ENCODE measurements around the gene NPLOC4. TPM values are rescaled to one million over a fixed set of nuclear protein-coding genes. Genes with fewer than 3 reads are reported as not detected.

The NPLOC4 gene
- total and polyA plus RNA-seq, 9 of the 15 experiments (the other 6 are each of a cell fraction or from before 2014, with no cell fraction given), result 1.5 to 116 (median 64.5) TPM

DNA sequence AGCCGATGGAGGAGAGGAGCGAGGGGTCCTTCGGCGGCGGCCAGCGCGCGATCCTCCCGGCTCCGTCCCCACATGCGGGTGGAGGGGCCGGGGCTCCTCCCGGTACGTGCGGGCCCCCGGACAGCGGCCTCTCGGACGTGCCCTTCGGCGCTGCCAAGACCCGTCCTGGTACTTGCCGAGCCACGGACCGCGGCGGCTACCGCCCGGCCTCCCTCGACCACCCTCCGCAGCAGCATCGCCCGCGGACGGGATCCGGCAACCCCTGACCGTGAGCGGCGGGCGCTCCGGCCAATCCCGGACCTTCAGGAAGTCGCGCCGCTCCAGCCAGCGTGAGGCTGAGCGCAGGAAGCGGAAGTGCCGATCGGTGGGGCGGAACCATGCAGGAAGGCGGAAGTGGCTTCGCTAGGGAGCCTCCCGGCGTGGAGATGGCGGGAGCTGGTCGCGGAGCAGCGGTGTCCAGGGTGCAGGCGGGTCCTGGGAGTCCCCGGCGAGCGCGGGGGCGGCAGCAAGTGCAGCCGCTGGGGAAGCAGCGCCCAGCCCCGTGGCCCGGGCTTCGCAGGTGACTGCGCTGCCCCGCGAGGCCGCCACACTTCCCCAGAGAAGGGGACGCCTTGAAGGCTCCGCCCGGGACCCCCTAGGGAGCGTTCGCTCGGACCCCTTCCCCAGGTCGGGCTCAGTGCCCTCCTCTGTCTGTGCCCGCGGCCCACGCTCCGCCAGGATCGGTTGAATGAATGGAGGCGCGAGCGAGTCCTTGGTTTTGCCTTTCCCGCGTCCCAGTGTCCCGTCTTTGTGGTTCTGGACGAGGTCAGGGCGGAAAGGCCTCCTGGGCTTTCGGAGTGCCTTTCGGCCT lies 29.7 kb upstream of the NPLOC4 start, which contains the start of the genes CCDC137 and OXLD1 (continued):
- TF ChIP-seq THRAP3 (IDR thresholded peaks at IDR 0.05; ENCODE audit: borderline replicate concordance), result no peak
- TF ChIP-seq, protein P1, sequence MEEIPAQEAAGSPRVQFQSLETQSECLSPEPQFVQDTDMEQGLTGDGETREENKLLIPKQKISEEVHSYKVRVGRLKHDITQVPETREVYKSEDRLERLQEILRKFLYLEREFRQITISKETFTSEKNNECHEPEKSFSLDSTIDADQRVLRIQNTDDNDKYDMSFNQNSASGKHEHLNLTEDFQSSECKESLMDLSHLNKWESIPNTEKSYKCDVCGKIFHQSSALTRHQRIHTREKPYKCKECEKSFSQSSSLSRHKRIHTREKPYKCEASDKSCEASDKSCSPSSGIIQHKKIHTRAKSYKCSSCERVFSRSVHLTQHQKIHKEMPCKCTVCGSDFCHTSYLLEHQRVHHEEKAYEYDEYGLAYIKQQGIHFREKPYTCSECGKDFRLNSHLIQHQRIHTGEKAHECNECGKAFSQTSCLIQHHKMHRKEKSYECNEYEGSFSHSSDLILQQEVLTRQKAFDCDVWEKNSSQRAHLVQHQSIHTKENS (CRISPR knock-in tag; IDR thresholded peaks at IDR 0.05), result no peak
- peak; percentile 55; the same call in 1 of the 2 replicates for TF ChIP-seq ETV1 (tag; conservative IDR thresholded peaks at IDR 0.05; ENCODE audit: low read depth)
- no peak for TF ChIP-seq HNRNPH1 (optimal IDR thresholded peaks at IDR 0.05; ENCODE audit: low read depth, low read length)
- TF ChIP-seq YBX1 (IDR thresholded peaks at IDR 0.05), result no peak
- no peak for TF ChIP-seq EWSR1 (IDR thresholded peaks at IDR 0.05; ENCODE audit: borderline replicate concordance, low read depth, partially characterized antibody)
- TF ChIP-seq ESRRB (CRISPR knock-in tag; IDR thresholded peaks at IDR 0.05; ENCODE audit: borderline replicate concordance), result no peak
- 0 out of 2 replicates have a peak, but pooled peaks have one; percentile 9 for TF ChIP-seq NFRKB (IDR thresholded peaks at IDR 0.05; ENCODE audit: low read depth)
- TF ChIP-seq, protein P2, sequence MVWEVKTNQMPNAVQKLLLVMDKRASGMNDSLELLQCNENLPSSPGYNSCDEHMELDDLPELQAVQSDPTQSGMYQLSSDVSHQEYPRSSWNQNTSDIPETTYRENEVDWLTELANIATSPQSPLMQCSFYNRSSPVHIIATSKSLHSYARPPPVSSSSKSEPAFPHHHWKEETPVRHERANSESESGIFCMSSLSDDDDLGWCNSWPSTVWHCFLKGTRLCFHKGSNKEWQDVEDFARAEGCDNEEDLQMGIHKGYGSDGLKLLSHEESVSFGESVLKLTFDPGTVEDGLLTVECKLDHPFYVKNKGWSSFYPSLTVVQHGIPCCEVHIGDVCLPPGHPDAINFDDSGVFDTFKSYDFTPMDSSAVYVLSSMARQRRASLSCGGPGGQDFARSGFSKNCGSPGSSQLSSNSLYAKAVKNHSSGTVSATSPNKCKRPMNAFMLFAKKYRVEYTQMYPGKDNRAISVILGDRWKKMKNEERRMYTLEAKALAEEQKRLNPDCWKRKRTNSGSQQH (CRISPR knock-in tag; IDR thresholded peaks at IDR 0.05), result no peak
- TF ChIP-seq, protein P3, sequence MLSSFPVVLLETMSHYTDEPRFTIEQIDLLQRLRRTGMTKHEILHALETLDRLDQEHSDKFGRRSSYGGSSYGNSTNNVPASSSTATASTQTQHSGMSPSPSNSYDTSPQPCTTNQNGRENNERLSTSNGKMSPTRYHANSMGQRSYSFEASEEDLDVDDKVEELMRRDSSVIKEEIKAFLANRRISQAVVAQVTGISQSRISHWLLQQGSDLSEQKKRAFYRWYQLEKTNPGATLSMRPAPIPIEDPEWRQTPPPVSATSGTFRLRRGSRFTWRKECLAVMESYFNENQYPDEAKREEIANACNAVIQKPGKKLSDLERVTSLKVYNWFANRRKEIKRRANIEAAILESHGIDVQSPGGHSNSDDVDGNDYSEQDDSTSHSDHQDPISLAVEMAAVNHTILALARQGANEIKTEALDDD (IDR thresholded peaks at IDR 0.05), result no peak
- no peak for TF ChIP-seq ZNF239 (CRISPR knock-in tag; IDR thresholded peaks at IDR 0.05)
- TF ChIP-seq LARP7 (IDR thresholded peaks at IDR 0.05), result no peak
- no peak for TF ChIP-seq ZNF780A (CRISPR knock-in tag; IDR thresholded peaks at IDR 0.05)
- TF ChIP-seq, protein P4, sequence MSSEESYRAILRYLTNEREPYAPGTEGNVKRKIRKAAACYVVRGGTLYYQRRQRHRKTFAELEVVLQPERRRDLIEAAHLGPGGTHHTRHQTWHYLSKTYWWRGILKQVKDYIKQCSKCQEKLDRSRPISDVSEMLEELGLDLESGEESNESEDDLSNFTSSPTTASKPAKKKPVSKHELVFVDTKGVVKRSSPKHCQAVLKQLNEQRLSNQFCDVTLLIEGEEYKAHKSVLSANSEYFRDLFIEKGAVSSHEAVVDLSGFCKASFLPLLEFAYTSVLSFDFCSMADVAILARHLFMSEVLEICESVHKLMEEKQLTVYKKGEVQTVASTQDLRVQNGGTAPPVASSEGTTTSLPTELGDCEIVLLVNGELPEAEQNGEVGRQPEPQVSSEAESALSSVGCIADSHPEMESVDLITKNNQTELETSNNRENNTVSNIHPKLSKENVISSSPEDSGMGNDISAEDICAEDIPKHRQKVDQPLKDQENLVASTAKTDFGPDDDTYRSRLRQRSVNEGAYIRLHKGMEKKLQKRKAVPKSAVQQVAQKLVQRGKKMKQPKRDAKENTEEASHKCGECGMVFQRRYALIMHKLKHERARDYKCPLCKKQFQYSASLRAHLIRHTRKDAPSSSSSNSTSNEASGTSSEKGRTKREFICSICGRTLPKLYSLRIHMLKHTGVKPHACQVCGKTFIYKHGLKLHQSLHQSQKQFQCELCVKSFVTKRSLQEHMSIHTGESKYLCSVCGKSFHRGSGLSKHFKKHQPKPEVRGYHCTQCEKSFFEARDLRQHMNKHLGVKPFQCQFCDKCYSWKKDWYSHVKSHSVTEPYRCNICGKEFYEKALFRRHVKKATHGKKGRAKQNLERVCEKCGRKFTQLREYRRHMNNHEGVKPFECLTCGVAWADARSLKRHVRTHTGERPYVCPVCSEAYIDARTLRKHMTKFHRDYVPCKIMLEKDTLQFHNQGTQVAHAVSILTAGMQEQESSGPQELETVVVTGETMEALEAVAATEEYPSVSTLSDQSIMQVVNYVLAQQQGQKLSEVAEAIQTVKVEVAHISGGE (CRISPR knock-in tag; IDR thresholded peaks at IDR 0.05), result peak in 1 of 3 experiments; percentile 90; a peak in 3 of 6 replicates
- TF ChIP-seq ZNF134 (CRISPR knock-in tag; conservative IDR thresholded peaks at IDR 0.05), result no peak
- TF ChIP-seq KLF16 (IDR thresholded peaks at IDR 0.05), result no peak
- peak; percentile 62 for TF ChIP-seq MXI1 (IDR thresholded peaks at IDR 0.05; ENCODE audit: low read depth, low read length)
- no peak for TF ChIP-seq STAT5A (IDR thresholded peaks at IDR 0.05; ENCODE audit: borderline replicate concordance, low read length)

Data from K562 (cell line).